ENCODE measurements around the gene CFTR. TPM values are rescaled to one million over a fixed set of nuclear protein-coding genes. Genes with fewer than 3 reads are reported as not detected.

CFTR gene
- total and polyA plus RNA-seq, 2 donors from 2014 or later = 2.5 to 12.8 TPM

DNA sequence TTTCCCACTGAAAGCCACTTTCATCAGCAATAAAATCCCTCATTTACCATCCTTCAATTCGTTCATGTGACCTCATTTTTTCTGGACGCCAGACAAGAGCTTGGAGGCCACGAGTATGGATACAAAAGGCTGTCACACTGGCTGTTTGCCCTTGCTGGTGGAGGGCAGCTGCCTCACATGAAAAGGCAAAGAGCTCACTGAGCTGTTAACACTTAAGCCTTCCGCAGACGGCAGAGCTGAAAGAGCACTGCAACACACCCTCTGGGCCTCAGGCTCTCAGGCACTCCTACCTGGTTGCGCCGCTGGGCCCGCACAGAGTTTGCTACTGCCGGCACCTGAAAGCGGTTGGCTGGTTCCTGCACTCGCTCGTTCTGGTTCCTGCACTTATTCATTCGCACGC, 193.5 kb downstream of the CFTR start:
- no peaks in the 10 kb centered on the region for H3K9me3 ChIP-seq (ENCODE audit: control insufficient read depth in 2 of 3, insufficient read depth in 1 of 3, low read length in 3 of 3)
- no peak overlapping the region for H3K9ac ChIP-seq (ENCODE audit: low read length in 3 of 3)
- H3K27ac ChIP-seq (ENCODE audit: low read depth in 2 of 2, low read length in 2 of 2) = no peak overlapping the region
- no peaks in the 10 kb centered on the region for H3K36me3 ChIP-seq (ENCODE audit: control insufficient read depth in 2 of 3, insufficient read depth in 3 of 3, low read length in 3 of 3)
- peaks cover 0 to 2% (median 0%) of the 10 kb centered on the region in 3 donors for H3K4me1 ChIP-seq (ENCODE audit: control insufficient read depth in 2 of 3, insufficient read depth in 2 of 3, low read depth in 1 of 3, low read length in 3 of 3)
- TF ChIP-seq, protein P1, sequence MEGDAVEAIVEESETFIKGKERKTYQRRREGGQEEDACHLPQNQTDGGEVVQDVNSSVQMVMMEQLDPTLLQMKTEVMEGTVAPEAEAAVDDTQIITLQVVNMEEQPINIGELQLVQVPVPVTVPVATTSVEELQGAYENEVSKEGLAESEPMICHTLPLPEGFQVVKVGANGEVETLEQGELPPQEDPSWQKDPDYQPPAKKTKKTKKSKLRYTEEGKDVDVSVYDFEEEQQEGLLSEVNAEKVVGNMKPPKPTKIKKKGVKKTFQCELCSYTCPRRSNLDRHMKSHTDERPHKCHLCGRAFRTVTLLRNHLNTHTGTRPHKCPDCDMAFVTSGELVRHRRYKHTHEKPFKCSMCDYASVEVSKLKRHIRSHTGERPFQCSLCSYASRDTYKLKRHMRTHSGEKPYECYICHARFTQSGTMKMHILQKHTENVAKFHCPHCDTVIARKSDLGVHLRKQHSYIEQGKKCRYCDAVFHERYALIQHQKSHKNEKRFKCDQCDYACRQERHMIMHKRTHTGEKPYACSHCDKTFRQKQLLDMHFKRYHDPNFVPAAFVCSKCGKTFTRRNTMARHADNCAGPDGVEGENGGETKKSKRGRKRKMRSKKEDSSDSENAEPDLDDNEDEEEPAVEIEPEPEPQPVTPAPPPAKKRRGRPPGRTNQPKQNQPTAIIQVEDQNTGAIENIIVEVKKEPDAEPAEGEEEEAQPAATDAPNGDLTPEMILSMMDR (IDR thresholded peaks at IDR 0.05; ENCODE audit: borderline replicate concordance, extremely low read depth, insufficient read depth) = no peak
- FAIRE-seq (no peak), DNase-seq (peak; percentile 43 to 82 (median 50))
- peak overlapping the region in 1 of 3 donors; percentile 27 for H3K4me3 ChIP-seq (ENCODE audit: low read length in 3 of 3)
- H3K27me3 ChIP-seq (ENCODE audit: control insufficient read depth, insufficient read depth, low read length) = no peaks in the 10 kb centered on the region
- intact Hi-C loops (cut with DNase I) = no loop called here

DNA sequence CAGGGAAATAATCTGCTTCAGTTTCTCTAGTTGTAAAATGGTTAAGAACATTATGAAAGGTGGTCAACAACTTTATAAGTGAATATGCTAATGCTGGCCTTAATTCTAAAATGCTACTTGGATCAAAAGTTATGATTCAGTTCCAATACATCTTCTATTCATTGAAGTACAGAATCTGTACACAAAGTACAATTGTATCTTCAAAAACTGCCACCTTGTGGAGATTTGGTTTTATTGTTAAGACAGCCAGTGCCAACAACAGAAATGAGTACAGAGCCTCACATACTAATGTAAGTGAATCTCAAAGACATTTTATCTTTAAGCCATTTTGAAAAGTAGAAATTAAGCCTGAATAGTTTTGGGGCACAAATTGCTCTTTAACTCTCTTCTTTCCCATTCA, 194.0 kb downstream of the CFTR start:
- no peak overlapping the region for H3K27ac ChIP-seq (ENCODE audit: low read depth in 2 of 2, low read length in 2 of 2)
- H3K4me3 ChIP-seq (ENCODE audit: low read length in 3 of 3) = peak overlapping the region in 1 of 3 donors; percentile 27
- H3K4me1 ChIP-seq (ENCODE audit: control insufficient read depth in 2 of 3, insufficient read depth in 2 of 3, low read depth in 1 of 3, low read length in 3 of 3) = peaks cover 0 to 2% (median 0%) of the 10 kb centered on the region in 3 donors
- no peak overlapping the region for H3K9ac ChIP-seq (ENCODE audit: low read length in 3 of 3)
- DNase-seq (peak in 2 of 5 donors; percentile 32 to 53), FAIRE-seq (peak; percentile 25)
- TF ChIP-seq, protein P1 (IDR thresholded peaks at IDR 0.05; ENCODE audit: borderline replicate concordance, extremely low read depth, insufficient read depth) = peak; percentile 21
- intact Hi-C loops (cut with DNase I) = no loop called here
- no peaks in the 10 kb centered on the region for H3K27me3 ChIP-seq (ENCODE audit: control insufficient read depth, insufficient read depth, low read length)
- H3K9me3 ChIP-seq (ENCODE audit: control insufficient read depth in 2 of 3, insufficient read depth in 1 of 3, low read length in 3 of 3) = no peaks in the 10 kb centered on the region
- no peaks in the 10 kb centered on the region for H3K36me3 ChIP-seq (ENCODE audit: control insufficient read depth in 2 of 3, insufficient read depth in 3 of 3, low read length in 3 of 3)

DNA sequence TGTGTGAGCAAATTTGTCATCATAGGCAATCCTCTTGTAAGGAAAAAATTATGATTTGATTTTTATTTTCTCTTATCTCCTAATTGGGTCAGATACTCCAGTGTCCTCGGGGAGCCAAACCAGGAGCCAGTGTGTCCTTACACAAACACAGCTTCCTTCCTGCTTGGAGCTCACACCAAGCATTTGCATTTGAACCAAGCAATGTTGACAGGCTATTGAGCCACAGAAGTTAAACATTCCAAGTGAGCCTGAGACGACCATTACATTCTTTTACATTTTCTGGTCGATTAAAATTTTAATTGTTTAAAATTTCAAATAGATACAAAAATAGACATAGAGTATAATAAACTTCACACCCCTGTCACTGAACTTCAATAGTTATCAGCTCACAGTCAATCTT, 194.8 kb downstream of the CFTR start:
- TF ChIP-seq, protein P1 (IDR thresholded peaks at IDR 0.05; ENCODE audit: borderline replicate concordance, extremely low read depth, insufficient read depth) = no peak
- no peak for DNase-seq
- peaks cover 0 to 2% (median 0%) of the 10 kb centered on the region in 3 donors for H3K4me1 ChIP-seq (ENCODE audit: control insufficient read depth in 2 of 3, insufficient read depth in 2 of 3, low read depth in 1 of 3, low read length in 3 of 3)
- H3K9ac ChIP-seq (ENCODE audit: low read length in 3 of 3) = no peak overlapping the region
- intact Hi-C loops (cut with DNase I) = no loop called here
- no peaks in the 10 kb centered on the region for H3K27me3 ChIP-seq (ENCODE audit: control insufficient read depth, insufficient read depth, low read length)
- H3K4me3 ChIP-seq (ENCODE audit: low read length in 3 of 3) = no peak overlapping the region
- no peak for FAIRE-seq
- no peak overlapping the region for H3K27ac ChIP-seq (ENCODE audit: low read depth in 2 of 2, low read length in 2 of 2)
- H3K9me3 ChIP-seq (ENCODE audit: control insufficient read depth in 2 of 3, insufficient read depth in 1 of 3, low read length in 3 of 3) = no peaks in the 10 kb centered on the region
- H3K36me3 ChIP-seq (ENCODE audit: control insufficient read depth in 2 of 3, insufficient read depth in 3 of 3, low read length in 3 of 3) = no peaks in the 10 kb centered on the region

Measured in kidney (tissue), 14 donors.